IMR-90 (cell line): ENCODE measurements around the gene BRIP1. TPM values are rescaled to one million over a fixed set of nuclear protein-coding genes. Genes with fewer than 3 reads are reported as not detected.

ENCODE experiments used
- ATAC-seq: fragments of 200-7000 bp; cut with Tn5 transposase; 2 replicates; pipeline ENCODE4 v1.9.1; 2020; ENCODE audit warnings: low read depth, mild to moderate bottlenecking, moderate library complexity
- BruUV-seq: library from RNA; stranded (reverse); fragments of 400-500 nt; replicated peaks from 2 replicates; lab custom pipeline; 2021; lab: Mats Ljungman, UMichigan
- CTCF ChIA-PET: fragments of 300-600 bp; formaldehyde crosslinking; extraction: SDS; loops from one replicate; lab custom pipeline; 2021; ENCODE audit warnings: antibody characterized with exemption; lab: Yijun Ruan, JAX
- POLR2A ChIA-PET: fragments of 300-600 bp; sonication (Branson Sonifier 250); formaldehyde crosslinking; loops from one replicate; lab custom pipeline; 2022; ENCODE audit warnings: antibody characterized with exemption; ENCODE audit not compliant: unreplicated experiment; lab: Charles Lee
- DNase-seq: peaks from one replicate; pipeline ENCODE4 v3.0.0; 2013
- H2AFZ ChIP-seq: replicated peaks from 2 replicates; pipeline ENCODE3; 2013; ENCODE audit warnings: low read length, mild to moderate bottlenecking; ENCODE audit not compliant: poor library complexity
- H2AK5ac ChIP-seq: 2 replicates; pipeline ENCODE4 v1.6.1; 2013; ENCODE audit warnings: low read depth, low read length, inconsistent platforms
- H2AK9ac ChIP-seq: replicated peaks from 2 replicates; pipeline ENCODE3; 2013; ENCODE audit warnings: mild to moderate bottlenecking, low read depth, low read length, moderate library complexity; ENCODE audit not compliant: poor library complexity
- H2BK120ac ChIP-seq: 2 replicates; pipeline ENCODE4 v1.6.1; 2013; ENCODE audit warnings: low read depth, low read length, inconsistent platforms
- H2BK15ac ChIP-seq: 3 replicates; pipeline ENCODE4 v1.6.1; 2013; ENCODE audit warnings: low read depth, low read length, inconsistent platforms
- H2BK20ac ChIP-seq: 2 replicates; pipeline ENCODE4 v1.6.1; 2013; ENCODE audit warnings: low read depth, mild to moderate bottlenecking, inconsistent platforms, low read length, moderate library complexity
- H2BK5ac ChIP-seq: 2 replicates; pipeline ENCODE4 v1.6.1; 2013; ENCODE audit warnings: mild to moderate bottlenecking, low read depth, low read length, inconsistent platforms; ENCODE audit not compliant: poor library complexity, severe bottlenecking
- H3K14ac ChIP-seq: replicated peaks from 2 replicates; pipeline ENCODE4 v1.6.1; 2013; ENCODE audit warnings: low read depth, low read length, inconsistent platforms
- H3K18ac ChIP-seq: 2 replicates; pipeline ENCODE4 v1.6.1; 2013; ENCODE audit warnings: low read depth, low read length, control low read depth
- H3K23ac ChIP-seq: 2 replicates; pipeline ENCODE4 v1.6.1; 2013; ENCODE audit warnings: low read depth, low read length, inconsistent platforms
- H3K27ac ChIP-seq: 2 replicates; pipeline ENCODE4 v1.5.1; 2013; ENCODE audit warnings: mild to moderate bottlenecking, control low read depth, low read length; ENCODE audit not compliant: insufficient read depth
- H3K27me3 ChIP-seq: 2 replicates; pipeline ENCODE4 v1.6.1; 2013; ENCODE audit warnings: low read length; ENCODE audit not compliant: control insufficient read depth, insufficient read depth
- H3K36me3 ChIP-seq: 2 replicates; pipeline ENCODE4 v1.6.1; 2013; ENCODE audit warnings: low read length, mixed read lengths; ENCODE audit not compliant: control insufficient read depth, insufficient read depth
- H3K4ac ChIP-seq: 2 replicates; pipeline ENCODE4 v1.6.1; 2013; ENCODE audit warnings: low read depth, low read length, inconsistent platforms
- H3K4me1 ChIP-seq: 2 replicates; pipeline ENCODE4 v1.6.1; 2013; ENCODE audit warnings: low read length, mixed read lengths; ENCODE audit not compliant: control insufficient read depth, insufficient read depth
- H3K4me2 ChIP-seq: 2 replicates; pipeline ENCODE4 v1.6.1; 2013; ENCODE audit warnings: low read depth, mild to moderate bottlenecking, control low read depth, low read length, moderate library complexity
- H3K4me3 ChIP-seq: 2 replicates; pipeline ENCODE4 v1.5.1; 2013; ENCODE audit warnings: low read depth, mild to moderate bottlenecking, control low read depth, low read length, moderate library complexity; ENCODE audit not compliant: insufficient read depth
- H3K56ac ChIP-seq: 2 replicates; pipeline ENCODE4 v1.6.1; 2013; ENCODE audit warnings: low read length, inconsistent platforms; ENCODE audit not compliant: insufficient read depth; ENCODE audit errors: extremely low read depth
- H3K79me1 ChIP-seq, 2 experiments: 2 replicates each; pipeline ENCODE4 v1.6.1; 2013; ENCODE audit warnings: low read length in 2 of 2, inconsistent platforms in 1 of 2, low read depth in 1 of 2
- H3K9ac ChIP-seq: 2 replicates; pipeline ENCODE4 v1.6.1; 2013; ENCODE audit warnings: low read depth, low read length, control low read depth
- H3K9me1 ChIP-seq: 2 replicates; pipeline ENCODE4 v1.6.1; 2013; ENCODE audit warnings: low read length, inconsistent platforms; ENCODE audit not compliant: insufficient read depth
- H3K9me3 ChIP-seq: 2 replicates; pipeline ENCODE4 v1.6.1; 2013; ENCODE audit warnings: low read length; ENCODE audit not compliant: control insufficient read depth, insufficient read depth
- H4K20me1 ChIP-seq: 2 replicates; pipeline ENCODE4 v1.6.1; 2013; ENCODE audit warnings: low read length, inconsistent platforms; ENCODE audit not compliant: insufficient read depth
- H4K5ac ChIP-seq: 2 replicates; pipeline ENCODE4 v1.6.1; 2013; ENCODE audit warnings: mild to moderate bottlenecking, low read depth, low read length, control low read depth
- H4K8ac ChIP-seq, 2 experiments: 2 replicates each; pipeline ENCODE4 v1.6.1; 2013; ENCODE audit warnings: low read depth in 2 of 2, low read length in 2 of 2, control low read depth in 1 of 2, inconsistent platforms in 1 of 2
- H4K91ac ChIP-seq: 2 replicates; pipeline ENCODE4 v1.6.1; 2013; ENCODE audit warnings: low read depth, low read length, inconsistent platforms; ENCODE audit not compliant: insufficient read depth
- BHLHE40 ChIP-seq: fragments of 150-350 bp; IDR thresholded peaks from 2 replicates; pipeline ENCODE4 v1.6.1; 2016; ENCODE audit warnings: mild to moderate bottlenecking, low read depth, low read length
- CEBPB ChIP-seq: IDR thresholded peaks from 2 replicates; pipeline ENCODE4 v1.6.1; 2012; ENCODE audit warnings: low read depth, low read length, improper control_type of control experiment
- CHD1 ChIP-seq: IDR thresholded peaks from 2 replicates; pipeline ENCODE4 v1.6.1; 2012; ENCODE audit warnings: low read depth, low read length, improper control_type of control experiment
- ELK1 ChIP-seq: fragments of 150-350 bp; IDR thresholded peaks from 2 replicates; pipeline ENCODE4 v1.6.1; 2016; ENCODE audit warnings: low read depth, mild to moderate bottlenecking, low read length, moderate library complexity, borderline replicate concordance
- POLR2A ChIP-seq: IDR thresholded peaks from 2 replicates; pipeline ENCODE4 v1.6.1; 2012; ENCODE audit warnings: mild to moderate bottlenecking, low read depth, low read length
- WGBS, 2 experiments: methylation state at CpG; one replicate each; pipeline versions ENCODE4 v1.1.5 to v1.1.7; 2013; ENCODE audit warnings: missing lambda C conversion rate in 2 of 2; ENCODE audit not compliant: insufficient read length in 1 of 2; ENCODE audit errors: extremely low coverage in 2 of 2; 5-methylcytosine and 5-hydroxymethylcytosine counted together
- dilution Hi-C: fragments of 300-500 bp; cut with HindIII; formaldehyde crosslinking; loops from one replicate; pipeline ENCODE4 v1.14.3; 2018; ENCODE audit warnings: low sequenced_read_pairs; ENCODE audit not compliant: unreplicated experiment
- in situ Hi-C: fragments of 300-500 bp; cut with MboI; formaldehyde crosslinking; loops from 3 replicates; pipeline ENCODE4 v1.14.3; 2019; ENCODE audit warnings: low sequenced_read_pairs, inconsistent platforms, mixed read lengths
- intact Hi-C: fragments of 100-400 bp; cut with micrococcal nuclease; formaldehyde crosslinking; loops from 2 replicates; pipeline ENCODE4 v1.10.0; 2022
- polyA plus RNA-seq, 3 experiments: library from polyadenylated mRNA; depleted of rRNA; stranded (reverse); fragments of >200 nt; gene quantifications; 2 replicates each; pipeline ENCODE4 v1.2.3, GENCODE V29; 2012; ENCODE audit warnings: low replicate concordance in 1 of 3
- total RNA-seq: library from RNA; depleted of rRNA; stranded (reverse); fragments of >200 nt; gene quantifications from 2 replicates; pipeline ENCODE4 v1.2.3, GENCODE V29; 2012

The BRIP1 gene
- total and polyA plus RNA-seq, 2 of the 4 experiments (the other 2 are of a cell fraction) = 6.1 to 19.7 TPM

- intact Hi-C loops (no loop called here), in situ Hi-C loops (no loop called here), dilution Hi-C loops (no loop called here)
- ATAC-seq (no peak), DNase-seq (no peak)
- Histone ChIP-seq H2BK15ac (no peak overlapping the region), H3K27me3 (no peaks in the 10 kb centered on the region), H2BK120ac (no peak overlapping the region), H3K4me3 (no peak overlapping the region), H3K79me1 (no peaks in the 10 kb centered on the region), H4K91ac (no peak overlapping the region), H3K4me2 (no peak overlapping the region), H3K9me3 (peaks cover 19% of the 10 kb centered on the region), H3K27ac (no peak overlapping the region), H3K4me1 (no peaks in the 10 kb centered on the region), H2AK9ac (no peak overlapping the region), H3K18ac (no peak overlapping the region), H2BK20ac (no peak overlapping the region), H4K5ac (no peak overlapping the region), H3K4ac (no peak overlapping the region), H3K36me3 (no peaks in the 10 kb centered on the region), H3K14ac (no peak overlapping the region), H2AFZ (no peak overlapping the region), H3K56ac (no peak overlapping the region), H3K23ac (no peak overlapping the region), H3K9me1 (no peaks in the 10 kb centered on the region), H3K9ac (no peak overlapping the region), H2AK5ac (no peak overlapping the region), H4K8ac (no peak overlapping the region), H2BK5ac (no peak overlapping the region), H4K20me1 (no peaks in the 10 kb centered on the region)
- BruUV-seq = no TSS peak
- ChIA-PET POLR2A (no interaction called here), CTCF (interaction anchor here (0.6 kb wide), 1 partner anchor 60 kb away, joined by 5 read pairs; no protein-coding TSS in a partner anchor)
- no peak for TF ChIP-seq CEBPB
- TF ChIP-seq ELK1 = no peak
- no peak for TF ChIP-seq CHD1
- no peak for TF ChIP-seq BHLHE40
- TF ChIP-seq POLR2A = no peak
- no CpG with 5 or more reads among the region's 3 CpGs for WGBS, 2 experiments
These were observed 160.9 kb downstream of the BRIP1 start for GRCh38 chr17:61702450-61702849.
